ENCODE measurements around the gene INSL3.

The INSL3 gene

GRCh38 chr19:17821190-17821589, at the start of gene INSL3:
INSL3 (minus strand) TSS chr19:17821519; CDS start chr19:17821506, 13 bp downstream.
- no peaks in the 10 kb centered on the region for H3K79me2 ChIP-seq (ENCODE audit: insufficient read depth, low read length)
- no peak within 1 kb of the TSS for H3K4me2 ChIP-seq (ENCODE audit: insufficient read depth, low read length)
- H3K36me3 ChIP-seq (ENCODE audit: insufficient read depth, low read length): no peaks in the 10 kb centered on the region
- ATAC-seq (ENCODE audit: insufficient read depth, low read depth): no peak
- no peak within 1 kb of the TSS for H3K9ac ChIP-seq (ENCODE audit: low read depth, low read length)
- no peak within 1 kb of the TSS for H3K27ac ChIP-seq (ENCODE audit: low read length)
- H3K9me3 ChIP-seq (ENCODE audit: insufficient read depth, low read length, severe bottlenecking): no peaks in the 10 kb centered on the region
- no peaks in the 10 kb centered on the region for H4K20me1 ChIP-seq (ENCODE audit: insufficient read depth, low read length)
- DNase-seq: no peak
- TF ChIP-seq CTCF (IDR thresholded peaks at IDR 0.05; ENCODE audit: borderline replicate concordance, extremely low read depth, low read length, poor library complexity, severe bottlenecking): no peak
- no peak for TF ChIP-seq EZH2 (IDR thresholded peaks at IDR 0.05; ENCODE audit: borderline replicate concordance, low read depth, low read length, severe bottlenecking)
- H3K4me3 ChIP-seq (ENCODE audit: low read depth in 1 of 2, low read length in 2 of 2): no peak within 1 kb of the TSS
- H3K27me3 ChIP-seq (ENCODE audit: insufficient read depth, low read length, poor library complexity): no peaks in the 10 kb centered on the region
- H2AFZ ChIP-seq (ENCODE audit: low read depth, low read length): no peak within 1 kb of the TSS
- no peaks in the 10 kb centered on the region for H3K4me1 ChIP-seq (ENCODE audit: insufficient read depth, low read length)

- Histone ChIP-seq H3K9me3 (ENCODE audit: insufficient read depth, low read length, severe bottlenecking) (no peaks in the 10 kb centered on the region), H2AFZ (ENCODE audit: low read depth, low read length) (no peak overlapping the region), H3K4me2 (ENCODE audit: insufficient read depth, low read length) (no peak overlapping the region), H3K27me3 (ENCODE audit: insufficient read depth, low read length, poor library complexity) (no peaks in the 10 kb centered on the region), H3K27ac (ENCODE audit: low read length) (no peak overlapping the region), H3K4me3 (ENCODE audit: low read depth in 1 of 2, low read length in 2 of 2) (no peak overlapping the region), H3K36me3 (ENCODE audit: insufficient read depth, low read length) (peaks cover 6% of the 10 kb centered on the region), H4K20me1 (ENCODE audit: insufficient read depth, low read length) (peaks cover 9% of the 10 kb centered on the region), H3K9ac (ENCODE audit: low read depth, low read length) (no peak overlapping the region), H3K79me2 (ENCODE audit: insufficient read depth, low read length) (no peaks in the 10 kb centered on the region), H3K4me1 (ENCODE audit: insufficient read depth, low read length) (no peaks in the 10 kb centered on the region)
- ATAC-seq (ENCODE audit: insufficient read depth, low read depth): no peak
- no peak for DNase-seq
- TF ChIP-seq EZH2 (IDR thresholded peaks at IDR 0.05; ENCODE audit: borderline replicate concordance, low read depth, low read length, severe bottlenecking) (no peak), CTCF (IDR thresholded peaks at IDR 0.05; ENCODE audit: borderline replicate concordance, extremely low read depth, low read length, poor library complexity, severe bottlenecking) (no peak)
Measured at GRCh38 chr19:17869114-17869608, 47.8 kb upstream of the INSL3 start.

GRCh38 chr19:17868669-17869068, 47.4 kb upstream of the INSL3 start:
- Histone ChIP-seq H3K36me3 (ENCODE audit: insufficient read depth, low read length) (peaks cover 10% of the 10 kb centered on the region), H2AFZ (ENCODE audit: low read depth, low read length) (no peak overlapping the region), H3K27ac (ENCODE audit: low read length) (no peak overlapping the region), H3K9ac (ENCODE audit: low read depth, low read length) (no peak overlapping the region), H3K4me1 (ENCODE audit: insufficient read depth, low read length) (no peaks in the 10 kb centered on the region), H3K4me2 (ENCODE audit: insufficient read depth, low read length) (no peak overlapping the region), H3K27me3 (ENCODE audit: insufficient read depth, low read length, poor library complexity) (no peaks in the 10 kb centered on the region), H3K4me3 (ENCODE audit: low read depth in 1 of 2, low read length in 2 of 2) (no peak overlapping the region), H4K20me1 (ENCODE audit: insufficient read depth, low read length) (peaks cover 14% of the 10 kb centered on the region), H3K79me2 (ENCODE audit: insufficient read depth, low read length) (no peaks in the 10 kb centered on the region), H3K9me3 (ENCODE audit: insufficient read depth, low read length, severe bottlenecking) (no peaks in the 10 kb centered on the region)
- no peak for DNase-seq
- ATAC-seq (ENCODE audit: insufficient read depth, low read depth): no peak
- no peak for TF ChIP-seq EZH2 (IDR thresholded peaks at IDR 0.05; ENCODE audit: borderline replicate concordance, low read depth, low read length, severe bottlenecking)
- TF ChIP-seq CTCF (IDR thresholded peaks at IDR 0.05; ENCODE audit: borderline replicate concordance, extremely low read depth, low read length, poor library complexity, severe bottlenecking): no peak

Data from DND-41 (cell line).